Stimulated activated CD4-positive, alpha-beta T cell treated with anti-CD3 and anti-CD28 coated beads, Interleukin-4, amount 100 ng/mL, for 48 hours (primary cell): Measurements from ENCODE around the gene XXYLT1.
"Not testable (repeated sequence)": the region's sequence is repeated elsewhere in the genome, so short reads cannot be mapped to it uniquely, and the experiment has no call there.

ENCODE experiments used
- DNase-seq, 2 donors: peaks; one replicate each; pipeline ENCODE4 v3.0.0-alpha.2; 2020; ENCODE audit warnings: low read depth in 2 of 2

XXYLT1 gene

GRCh38 chr3:195096484-195097330 lies 174.3 kb downstream of the XXYLT1 start:
- no peak for DNase-seq

DNA sequence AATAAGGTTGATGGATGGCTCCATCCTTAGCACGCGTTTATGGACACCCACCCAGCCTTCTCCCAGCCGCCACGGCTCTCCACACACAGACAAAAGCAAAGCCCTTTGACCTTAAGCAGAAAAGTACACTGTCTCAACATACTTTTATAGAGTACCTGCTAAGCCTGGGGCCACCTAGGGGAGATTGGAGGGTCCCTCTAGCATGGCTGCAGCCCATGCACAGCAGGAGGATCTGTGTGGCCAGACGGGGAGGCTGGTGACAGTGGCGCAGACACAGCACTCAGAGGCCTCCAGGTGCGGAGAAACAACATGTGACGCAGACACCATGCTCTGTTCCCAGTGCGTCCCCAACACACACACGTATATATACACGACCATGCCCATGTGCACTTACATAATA lies 174.9 kb downstream of the XXYLT1 start:
- DNase-seq, result no peak

- no peak for DNase-seq
Observed at GRCh38 chr3:195095704-195096036, 175.3 kb downstream of the XXYLT1 start.

DNA sequence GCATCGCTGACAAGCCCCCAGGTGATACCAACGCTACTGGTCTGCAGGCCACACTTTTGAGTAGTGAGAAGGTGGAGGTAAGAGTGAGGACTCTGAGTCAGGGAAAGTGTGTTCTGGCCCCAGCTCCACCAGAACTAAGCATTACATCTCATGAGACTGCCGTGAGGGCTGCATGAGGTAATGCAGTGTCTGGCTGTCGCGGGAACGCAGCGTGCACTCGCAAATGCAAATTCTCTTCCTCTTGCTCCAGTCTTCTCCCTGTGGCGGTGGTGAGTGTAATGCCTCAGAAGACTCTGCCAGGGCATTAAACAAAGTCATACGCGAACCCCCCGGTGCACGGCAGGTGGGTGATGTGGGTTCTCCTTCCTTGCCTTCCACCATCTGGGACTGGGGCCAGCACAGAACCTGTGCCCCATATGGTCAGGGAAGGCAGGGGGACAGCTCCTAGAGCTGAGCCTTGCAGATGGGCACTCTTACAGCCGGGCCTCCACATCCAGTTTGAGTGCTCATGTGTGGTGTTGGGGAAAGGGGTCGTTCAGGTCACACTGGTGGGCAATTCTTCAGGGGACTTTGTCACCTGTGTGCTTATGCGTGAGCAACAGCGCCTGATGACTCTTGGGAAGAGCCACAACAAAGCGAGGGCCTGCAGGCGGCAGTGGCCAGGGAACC lies 175.8 kb downstream of the XXYLT1 start:
- DNase-seq, result no peak

GRCh38 chr3:195094191-195094921 lies 176.6 kb downstream of the XXYLT1 start:
- no peak for DNase-seq

DNA sequence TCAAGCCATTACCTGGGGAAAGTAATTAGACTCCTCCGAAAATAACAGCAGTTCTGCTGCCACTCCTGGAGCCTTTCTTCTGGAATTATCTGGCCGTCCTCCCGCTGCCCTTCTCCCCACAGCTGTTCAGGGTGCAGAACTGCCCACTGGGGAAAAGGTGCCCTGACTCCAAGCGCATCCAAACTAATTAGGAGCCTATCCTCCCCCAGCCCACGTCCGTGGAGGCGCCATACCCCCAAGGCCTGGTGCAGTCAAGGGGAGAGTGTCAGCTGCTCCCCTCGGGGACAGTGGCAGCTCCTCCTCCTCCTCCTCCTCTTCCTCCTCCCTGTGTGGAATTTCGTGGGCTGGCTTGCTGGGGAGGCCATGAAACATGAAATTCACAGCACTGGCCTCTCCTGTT lies 177.2 kb downstream of the XXYLT1 start:
- no peak for DNase-seq

DNA sequence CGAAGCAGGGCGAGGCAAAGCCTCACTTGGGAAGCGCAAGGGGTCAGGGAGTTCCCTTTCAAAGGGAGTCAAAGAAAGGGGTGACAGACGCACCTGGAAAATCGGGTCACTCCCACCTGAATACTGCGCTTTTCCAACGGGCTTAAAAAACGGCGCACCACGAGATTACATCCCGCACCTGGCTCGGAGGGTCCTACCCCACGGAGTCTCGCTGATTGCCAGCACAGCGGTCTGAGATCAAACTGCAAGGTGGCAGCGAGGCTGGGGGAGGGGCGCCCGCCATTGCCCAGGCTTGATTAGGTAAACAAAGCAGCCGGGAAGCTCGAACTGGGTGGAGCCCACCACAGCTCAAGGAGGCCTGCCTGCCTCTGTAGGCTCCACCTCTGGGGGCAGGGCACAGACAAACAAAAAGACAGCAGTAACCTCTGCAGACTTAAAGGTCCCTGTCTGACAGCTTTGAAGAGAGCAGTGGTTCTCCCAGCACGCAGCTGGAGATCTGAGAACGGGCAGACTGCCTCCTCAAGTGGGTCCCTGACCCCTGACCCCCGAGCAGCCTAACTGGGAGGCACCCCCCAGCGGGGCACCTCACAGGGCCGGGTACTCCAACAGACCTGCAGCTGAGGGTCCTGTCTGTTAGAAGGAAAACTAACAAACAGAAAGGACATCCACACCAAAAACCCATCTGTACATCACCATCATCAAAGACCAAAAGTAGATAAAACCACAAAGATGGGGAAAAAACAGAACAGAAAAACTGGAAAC lies 182.9 kb downstream of the XXYLT1 start:
- not testable (repeated sequence) for DNase-seq

- no peak for DNase-seq
Observed at GRCh38 chr3:195087328-195087727, 183.6 kb downstream of the XXYLT1 start.

DNA sequence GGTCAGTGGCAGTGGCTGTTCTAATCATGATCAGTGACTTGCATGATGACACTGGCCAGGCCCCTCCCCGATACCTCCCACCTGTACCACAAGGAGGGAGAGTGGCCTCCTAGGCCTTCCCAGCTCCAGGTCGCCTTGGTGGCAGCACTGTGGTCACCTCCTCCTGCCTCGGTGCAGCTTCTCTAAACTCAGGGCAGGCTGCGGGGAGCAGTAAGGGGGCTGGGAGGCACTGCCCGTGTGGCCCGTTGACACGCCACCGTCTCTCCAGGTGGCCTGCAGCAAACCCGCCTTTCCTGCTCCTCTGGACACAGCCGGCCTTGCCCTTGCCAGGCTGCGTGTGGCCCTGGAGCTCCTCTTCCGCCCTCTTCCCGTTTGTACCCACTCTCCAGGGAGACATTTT lies 184.1 kb downstream of the XXYLT1 start:
- DNase-seq, result no peak

- DNase-seq, result no peak
Observed at GRCh38 chr3:195086341-195086740, 184.6 kb downstream of the XXYLT1 start.

- DNase-seq, result no peak
Observed at GRCh38 chr3:195085356-195086130, 185.4 kb downstream of the XXYLT1 start.

GRCh38 chr3:195084746-195085145 lies 186.2 kb downstream of the XXYLT1 start:
- no peak for DNase-seq

- no peak for DNase-seq
Observed at GRCh38 chr3:195083659-195084058, 187.3 kb downstream of the XXYLT1 start.

GRCh38 chr3:195082811-195083210 lies 188.1 kb downstream of the XXYLT1 start:
- DNase-seq, result no peak

GRCh38 chr3:195081242-195081963 lies 189.6 kb downstream of the XXYLT1 start:
- no peak for DNase-seq

DNA sequence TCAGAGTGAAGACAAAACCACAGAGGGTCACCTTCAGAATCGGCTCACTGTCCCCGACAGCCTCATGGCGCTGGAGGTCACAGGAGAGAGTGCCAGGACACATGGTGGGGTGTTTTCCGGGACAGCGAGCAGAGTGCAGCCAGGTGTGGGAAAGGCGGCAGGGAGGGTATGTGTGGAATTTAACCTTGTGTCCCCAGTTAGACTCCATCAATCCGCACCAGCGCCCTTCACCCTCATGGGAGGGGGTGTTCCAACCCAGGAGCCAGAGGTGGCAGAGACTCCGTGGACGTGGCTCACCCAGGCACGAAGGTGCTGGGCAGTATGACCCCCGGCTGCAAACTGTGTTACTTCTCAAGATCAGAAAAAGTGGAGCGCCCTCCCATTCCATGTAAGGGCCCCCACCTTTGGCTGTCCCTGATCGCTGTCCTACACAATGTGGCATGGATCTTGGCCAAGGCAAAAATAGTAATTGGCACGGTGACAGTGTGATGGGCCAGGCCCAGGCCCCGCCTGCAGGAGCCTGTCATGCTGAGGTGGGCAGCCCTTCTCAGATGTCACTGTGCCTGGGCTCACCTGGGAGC lies 190.3 kb downstream of the XXYLT1 start:
- DNase-seq, result no peak

- no peak for DNase-seq
Observed at GRCh38 chr3:195080125-195080524, 190.8 kb downstream of the XXYLT1 start.

GRCh38 chr3:195079636-195080035 lies 191.3 kb downstream of the XXYLT1 start:
- DNase-seq, result no peak

DNA sequence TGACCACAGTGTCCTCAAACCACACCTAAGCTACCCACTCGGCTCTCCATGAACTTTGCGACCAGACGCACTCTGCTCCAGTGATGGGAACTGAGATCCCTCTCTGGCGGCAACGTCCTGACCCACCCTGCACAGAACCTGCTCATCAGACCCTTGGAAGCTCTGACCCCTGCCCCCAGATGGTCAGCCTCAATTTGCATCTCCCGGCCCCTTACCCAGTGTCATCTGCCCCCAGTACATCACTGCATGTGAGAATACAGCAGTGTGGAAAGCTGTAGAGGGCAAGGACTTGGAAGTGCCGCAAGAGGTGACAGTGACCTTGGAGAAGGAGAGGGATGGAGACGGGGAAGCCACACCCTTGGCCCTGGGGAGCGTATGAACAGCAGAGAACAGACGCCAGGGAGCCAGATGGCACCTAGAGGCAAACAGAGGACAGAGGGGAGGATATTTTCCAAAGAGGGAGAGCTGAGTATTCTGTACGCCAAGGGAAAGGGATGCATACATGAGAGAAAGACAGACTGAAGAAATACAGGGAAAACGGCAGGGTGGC lies 192.0 kb downstream of the XXYLT1 start:
- no peak for DNase-seq
